ENCODE measurements around the gene ANXA8. TPM values are rescaled to one million over a fixed set of nuclear protein-coding genes. Genes with fewer than 3 reads are reported as not detected.

The ANXA8 gene
- total and polyA plus RNA-seq, 2 of the 13 experiments (the other 11 are each of a cell fraction or from before 2014, with no cell fraction given): not detected

- WGBS (ENCODE audit: low lambda C conversion rate): 75% methylated on average over 1 of the region's 1 CpG
- BruUV-seq (replicated peaks): no TSS peak
- H3K4me3 ChIP-seq (replicated peaks in 1 of 3; ENCODE audit: insufficient read depth in 1 of 3, low read depth in 2 of 3, low read length in 3 of 3): no peak overlapping the region
- FAIRE-seq (no peak), ATAC-seq (no peak), DNase-seq (ENCODE audit: low spot score) (no peak)
- peaks cover 33% of the 10 kb centered on the region for H3K4me1 ChIP-seq (ENCODE audit: insufficient read depth, low read length)
- intact Hi-C loops (cut with micrococcal nuclease; ENCODE audit: unreplicated experiment): no loop called here
- ChIA-PET POLR2A (no interaction called here), CTCF (ENCODE audit: low intra/inter-chr PET ratio, low total read pairs) (no interaction called here)
- no peaks in the 10 kb centered on the region for H3K9me3 ChIP-seq (ENCODE audit: low read length)
- no peak overlapping the region for H3K9ac ChIP-seq (ENCODE audit: insufficient read depth, low read depth, low read length)
- H3K27ac ChIP-seq (ENCODE audit: extremely low read length, insufficient read depth, low read length): no peak overlapping the region
- in situ Hi-C loops (cut with HindIII; ENCODE audit: extremely low pct_ligation_motif_present, low pct_unique_long_range_greater_than_20kb): no loop called here
- no peak overlapping the region for H3K4me2 ChIP-seq (ENCODE audit: low read depth, low read length)
- no peaks in the 10 kb centered on the region for H3K36me3 ChIP-seq (replicated peaks in 1 of 2; ENCODE audit: control insufficient read depth in 1 of 2, insufficient read depth in 2 of 2, low read length in 2 of 2)
- TF ChIP-seq KDM5B (CRISPR knock-in tag; IDR thresholded peaks at IDR 0.05; ENCODE audit: borderline replicate concordance) (no peak), HES4 (CRISPR knock-in tag; IDR thresholded peaks at IDR 0.05; ENCODE audit: borderline replicate concordance) (no peak), SMARCE1 (IDR thresholded peaks at IDR 0.05; ENCODE audit: borderline replicate concordance) (no peak), ZNF749 (CRISPR knock-in tag; IDR thresholded peaks at IDR 0.05; ENCODE audit: borderline replicate concordance) (no peak), ZNF12 (CRISPR knock-in tag; IDR thresholded peaks at IDR 0.05) (no peak), MAZ (IDR thresholded peaks at IDR 0.05; ENCODE audit: borderline replicate concordance, low read depth, low read length) (no peak), MAZ (CRISPR knock-in tag; IDR thresholded peaks at IDR 0.05; ENCODE audit: low read depth) (no peak), SMC3 (IDR thresholded peaks at IDR 0.05; ENCODE audit: low read length) (no peak), ZSCAN30 (CRISPR knock-in tag; IDR thresholded peaks at IDR 0.05) (no peak), SCMH1 (CRISPR knock-in tag; IDR thresholded peaks at IDR 0.05; ENCODE audit: borderline replicate concordance) (no peak)
- TF ChIP-seq, protein P1, sequence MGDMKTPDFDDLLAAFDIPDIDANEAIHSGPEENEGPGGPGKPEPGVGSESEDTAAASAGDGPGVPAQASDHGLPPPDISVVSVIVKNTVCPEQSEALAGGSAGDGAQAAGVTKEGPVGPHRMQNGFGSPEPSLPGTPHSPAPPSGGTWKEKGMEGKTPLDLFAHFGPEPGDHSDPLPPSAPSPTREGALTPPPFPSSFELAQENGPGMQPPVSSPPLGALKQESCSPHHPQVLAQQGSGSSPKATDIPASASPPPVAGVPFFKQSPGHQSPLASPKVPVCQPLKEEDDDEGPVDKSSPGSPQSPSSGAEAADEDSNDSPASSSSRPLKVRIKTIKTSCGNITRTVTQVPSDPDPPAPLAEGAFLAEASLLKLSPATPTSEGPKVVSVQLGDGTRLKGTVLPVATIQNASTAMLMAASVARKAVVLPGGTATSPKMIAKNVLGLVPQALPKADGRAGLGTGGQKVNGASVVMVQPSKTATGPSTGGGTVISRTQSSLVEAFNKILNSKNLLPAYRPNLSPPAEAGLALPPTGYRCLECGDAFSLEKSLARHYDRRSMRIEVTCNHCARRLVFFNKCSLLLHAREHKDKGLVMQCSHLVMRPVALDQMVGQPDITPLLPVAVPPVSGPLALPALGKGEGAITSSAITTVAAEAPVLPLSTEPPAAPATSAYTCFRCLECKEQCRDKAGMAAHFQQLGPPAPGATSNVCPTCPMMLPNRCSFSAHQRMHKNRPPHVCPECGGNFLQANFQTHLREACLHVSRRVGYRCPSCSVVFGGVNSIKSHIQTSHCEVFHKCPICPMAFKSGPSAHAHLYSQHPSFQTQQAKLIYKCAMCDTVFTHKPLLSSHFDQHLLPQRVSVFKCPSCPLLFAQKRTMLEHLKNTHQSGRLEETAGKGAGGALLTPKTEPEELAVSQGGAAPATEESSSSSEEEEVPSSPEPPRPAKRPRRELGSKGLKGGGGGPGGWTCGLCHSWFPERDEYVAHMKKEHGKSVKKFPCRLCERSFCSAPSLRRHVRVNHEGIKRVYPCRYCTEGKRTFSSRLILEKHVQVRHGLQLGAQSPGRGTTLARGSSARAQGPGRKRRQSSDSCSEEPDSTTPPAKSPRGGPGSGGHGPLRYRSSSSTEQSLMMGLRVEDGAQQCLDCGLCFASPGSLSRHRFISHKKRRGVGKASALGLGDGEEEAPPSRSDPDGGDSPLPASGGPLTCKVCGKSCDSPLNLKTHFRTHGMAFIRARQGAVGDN (CRISPR knock-in tag; IDR thresholded peaks at IDR 0.05): no peak
- H4K20me1 ChIP-seq (ENCODE audit: insufficient read depth, low read length): no peaks in the 10 kb centered on the region
- peaks cover 2 to 14% of the 10 kb centered on the region in 2 experiments; a peak in 4 of 5 replicates for H3K27me3 ChIP-seq (ENCODE audit: control insufficient read depth in 1 of 2, insufficient read depth in 2 of 2, low read length in 2 of 2)
- H2AFZ ChIP-seq (ENCODE audit: low read length): no peak overlapping the region
- H3K79me2 ChIP-seq (ENCODE audit: insufficient read depth, low read length): no peaks in the 10 kb centered on the region
These were observed 26.1 kb downstream of the ANXA8 start for GRCh38 chr10:47457826-47458225.
